WTC11 (cell line): ENCODE measurements around the gene SORCS2. TPM values are rescaled to one million over a fixed set of nuclear protein-coding genes. Genes with fewer than 3 reads are reported as not detected.
"Not testable (repeated sequence)": the region's sequence is repeated elsewhere in the genome, so short reads cannot be mapped to it uniquely, and the experiment has no call there.

Source experiments
- ATAC-seq: fragments of 200-7000 bp; cut with Tn5 transposase; 2 replicates; pipeline ENCODE4 v1.10.0; 2021; ENCODE audit warnings: mild to moderate bottlenecking, moderate library complexity
- CTCF ChIA-PET: fragments of 300-600 bp; sonication (Branson Sonifier 250); formaldehyde crosslinking; loops from one replicate; lab custom pipeline; 2021; ENCODE audit warnings: antibody characterized with exemption; lab: Charles Lee
- POLR2A ChIA-PET: fragments of 350-600 bp; sonication (Branson Sonifier 250); formaldehyde crosslinking; loops from one replicate; lab custom pipeline; 2021; ENCODE audit warnings: antibody characterized with exemption; lab: Charles Lee
- DNase-seq: peaks from one replicate; pipeline ENCODE4 v3.0.0; 2021; ENCODE audit warnings: low spot score
- H3K27ac Mint-ChIP-seq: 2 replicates; pipeline ENCODE4 v1.8.0; 2021; ENCODE audit warnings: mixed read lengths
- H3K27me3 Mint-ChIP-seq: 2 replicates; pipeline ENCODE4 v1.8.0; 2021; ENCODE audit warnings: low read depth, mild to moderate bottlenecking, moderate library complexity, mixed read lengths
- H3K36me3 Mint-ChIP-seq: 2 replicates; pipeline ENCODE4 v1.8.0; 2021; ENCODE audit warnings: mixed read lengths
- H3K4me1 Mint-ChIP-seq: 2 replicates; pipeline ENCODE4 v1.8.0; 2022; ENCODE audit warnings: mixed read lengths
- H3K4me3 Mint-ChIP-seq: 2 replicates; pipeline ENCODE4 v1.8.0; 2021; ENCODE audit warnings: mild to moderate bottlenecking, moderate library complexity, mixed read lengths
- H3K9me3 Mint-ChIP-seq: 2 replicates; pipeline ENCODE4 v1.8.0; 2021; ENCODE audit warnings: mixed read lengths
- ATF1 ChIP-seq: sonication (generic); formaldehyde crosslinking; IDR thresholded peaks from 2 replicates; pipeline ENCODE4 v1.8.1; 2023; ENCODE audit warnings: mild to moderate bottlenecking, moderate library complexity, missing genetic modification reagents
- JAZF1 ChIP-seq: fragments of 250-450 bp; sonication (Bioruptor Pico); IDR thresholded peaks from 2 replicates; pipeline ENCODE4 v1.9.0; 2021; ENCODE audit warnings: moderate library complexity, mild to moderate bottlenecking, inconsistent platforms
- NFATC4 ChIP-seq: fragments of 250-450 bp; sonication (Bioruptor Pico); IDR thresholded peaks from 2 replicates; pipeline ENCODE4 v1.9.0; 2021; ENCODE audit warnings: mild to moderate bottlenecking
- OVOL2 ChIP-seq: fragments of 250-450 bp; sonication (Bioruptor Pico); IDR thresholded peaks from 2 replicates; pipeline ENCODE4 v1.9.0; 2021; ENCODE audit warnings: mild to moderate bottlenecking, borderline replicate concordance
- RELA ChIP-seq: sonication (generic); formaldehyde crosslinking; IDR thresholded peaks from 2 replicates; pipeline ENCODE4 v1.8.1; 2022; ENCODE audit warnings: missing genetic modification reagents, mild to moderate bottlenecking, borderline replicate concordance
- USF2 ChIP-seq: sonication (generic); formaldehyde crosslinking; IDR thresholded peaks from 2 replicates; pipeline ENCODE4 v1.8.1; 2023; ENCODE audit warnings: mild to moderate bottlenecking, missing genetic modification reagents, moderate library complexity
- ZNF121 ChIP-seq: sonication (generic); formaldehyde crosslinking; IDR thresholded peaks from 2 replicates; pipeline ENCODE4 v1.8.0; 2023; ENCODE audit warnings: missing genetic modification reagents
- ZNF232 ChIP-seq: sonication (generic); formaldehyde crosslinking; IDR thresholded peaks from 2 replicates; pipeline ENCODE4 v1.8.0; 2022; ENCODE audit warnings: mild to moderate bottlenecking, missing genetic modification reagents
- ZNF263 ChIP-seq: sonication (generic); formaldehyde crosslinking; IDR thresholded peaks from 2 replicates; pipeline ENCODE4 v1.8.1; 2022; ENCODE audit warnings: low read depth, mild to moderate bottlenecking, moderate library complexity, missing genetic modification reagents
- total RNA-seq: library from RNA; stranded (reverse); gene quantifications from 3 replicates; pipeline ENCODE4 v1.2.3, GENCODE V29; 2021
- TF ChIP-seq, protein P1 (sequence below): sonication (generic); formaldehyde crosslinking; IDR thresholded peaks from 2 replicates; pipeline ENCODE4 v1.8.0; 2023; ENCODE audit warnings: mild to moderate bottlenecking, missing genetic modification reagents
- TF ChIP-seq, protein P2 (sequence below): fragments of 250-450 bp; sonication (Bioruptor Pico); IDR thresholded peaks from 2 replicates; pipeline ENCODE4 v1.9.0; 2021; ENCODE audit warnings: mild to moderate bottlenecking
- TF ChIP-seq, protein P3 (sequence below): sonication (generic); formaldehyde crosslinking; IDR thresholded peaks from 2 replicates; pipeline ENCODE4 v1.8.1; 2023; ENCODE audit warnings: mild to moderate bottlenecking, missing genetic modification reagents
- TF ChIP-seq, protein P4 (sequence below): fragments of 250-450 bp; sonication (Bioruptor Pico); IDR thresholded peaks from 2 replicates; pipeline ENCODE4 v1.9.0; 2021; ENCODE audit warnings: mild to moderate bottlenecking

SORCS2 gene
- total RNA-seq, 1 experiment from 2014 or later = 6.6 TPM

DNA sequence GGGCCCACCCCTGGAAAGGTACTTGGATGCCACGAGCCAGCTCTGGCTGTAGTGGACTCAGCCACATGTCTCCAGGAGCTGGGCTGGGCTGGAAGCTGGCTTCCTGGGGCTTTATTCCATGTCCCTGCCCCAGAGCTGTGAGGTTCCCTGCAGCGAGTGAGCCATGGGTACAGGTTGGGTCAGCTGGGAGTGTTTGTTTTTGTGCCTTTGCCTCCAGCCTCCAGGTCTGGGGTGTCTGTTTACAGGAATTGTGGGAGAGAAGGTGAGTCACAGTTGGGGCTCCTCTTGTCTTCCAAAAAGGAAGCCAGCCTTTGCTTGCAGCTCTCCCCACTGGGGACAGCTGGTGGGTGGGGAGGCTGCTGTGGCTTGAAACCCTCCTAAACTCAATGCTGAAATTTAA lies 21.5 kb downstream of the SORCS2 start (continued):
- TF ChIP-seq, protein P1, sequence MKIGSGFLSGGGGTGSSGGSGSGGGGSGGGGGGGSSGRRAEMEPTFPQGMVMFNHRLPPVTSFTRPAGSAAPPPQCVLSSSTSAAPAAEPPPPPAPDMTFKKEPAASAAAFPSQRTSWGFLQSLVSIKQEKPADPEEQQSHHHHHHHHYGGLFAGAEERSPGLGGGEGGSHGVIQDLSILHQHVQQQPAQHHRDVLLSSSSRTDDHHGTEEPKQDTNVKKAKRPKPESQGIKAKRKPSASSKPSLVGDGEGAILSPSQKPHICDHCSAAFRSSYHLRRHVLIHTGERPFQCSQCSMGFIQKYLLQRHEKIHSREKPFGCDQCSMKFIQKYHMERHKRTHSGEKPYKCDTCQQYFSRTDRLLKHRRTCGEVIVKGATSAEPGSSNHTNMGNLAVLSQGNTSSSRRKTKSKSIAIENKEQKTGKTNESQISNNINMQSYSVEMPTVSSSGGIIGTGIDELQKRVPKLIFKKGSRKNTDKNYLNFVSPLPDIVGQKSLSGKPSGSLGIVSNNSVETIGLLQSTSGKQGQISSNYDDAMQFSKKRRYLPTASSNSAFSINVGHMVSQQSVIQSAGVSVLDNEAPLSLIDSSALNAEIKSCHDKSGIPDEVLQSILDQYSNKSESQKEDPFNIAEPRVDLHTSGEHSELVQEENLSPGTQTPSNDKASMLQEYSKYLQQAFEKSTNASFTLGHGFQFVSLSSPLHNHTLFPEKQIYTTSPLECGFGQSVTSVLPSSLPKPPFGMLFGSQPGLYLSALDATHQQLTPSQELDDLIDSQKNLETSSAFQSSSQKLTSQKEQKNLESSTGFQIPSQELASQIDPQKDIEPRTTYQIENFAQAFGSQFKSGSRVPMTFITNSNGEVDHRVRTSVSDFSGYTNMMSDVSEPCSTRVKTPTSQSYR (CRISPR knock-in tag) = no peak

GRCh38 chr4:7214359-7214758 lies 22.0 kb downstream of the SORCS2 start:
- H3K27me3 Mint-ChIP-seq = no peaks in the 10 kb centered on the region; the same call in 1 of the 2 replicates
- H3K27ac Mint-ChIP-seq = no peak overlapping the region
- DNase-seq (no peak), ATAC-seq (no peak)
- POLR2A ChIA-PET = no interaction called here
- no peaks in the 10 kb centered on the region for H3K4me1 Mint-ChIP-seq
- peaks cover 22% of the 10 kb centered on the region for H3K9me3 Mint-ChIP-seq
- CTCF ChIA-PET = no interaction called here
- peaks cover 14% of the 10 kb centered on the region for H3K36me3 Mint-ChIP-seq
- no peak overlapping the region for H3K4me3 Mint-ChIP-seq
- TF ChIP-seq USF2 (no peak), OVOL2 (CRISPR knock-in tag) (no peak), JAZF1 (no peak), ZNF121 (CRISPR knock-in tag) (no peak), RELA (CRISPR knock-in tag) (no peak), NFATC4 (CRISPR knock-in tag) (no peak), ZNF232 (no peak), ZNF263 (CRISPR knock-in tag) (no peak), ATF1 (CRISPR knock-in tag) (no peak)
- TF ChIP-seq, protein P1 (CRISPR knock-in tag) = no peak
- TF ChIP-seq, protein P2, sequence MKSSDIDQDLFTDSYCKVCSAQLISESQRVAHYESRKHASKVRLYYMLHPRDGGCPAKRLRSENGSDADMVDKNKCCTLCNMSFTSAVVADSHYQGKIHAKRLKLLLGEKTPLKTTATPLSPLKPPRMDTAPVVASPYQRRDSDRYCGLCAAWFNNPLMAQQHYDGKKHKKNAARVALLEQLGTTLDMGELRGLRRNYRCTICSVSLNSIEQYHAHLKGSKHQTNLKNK (CRISPR knock-in tag) = no peak
- TF ChIP-seq, protein P3, sequence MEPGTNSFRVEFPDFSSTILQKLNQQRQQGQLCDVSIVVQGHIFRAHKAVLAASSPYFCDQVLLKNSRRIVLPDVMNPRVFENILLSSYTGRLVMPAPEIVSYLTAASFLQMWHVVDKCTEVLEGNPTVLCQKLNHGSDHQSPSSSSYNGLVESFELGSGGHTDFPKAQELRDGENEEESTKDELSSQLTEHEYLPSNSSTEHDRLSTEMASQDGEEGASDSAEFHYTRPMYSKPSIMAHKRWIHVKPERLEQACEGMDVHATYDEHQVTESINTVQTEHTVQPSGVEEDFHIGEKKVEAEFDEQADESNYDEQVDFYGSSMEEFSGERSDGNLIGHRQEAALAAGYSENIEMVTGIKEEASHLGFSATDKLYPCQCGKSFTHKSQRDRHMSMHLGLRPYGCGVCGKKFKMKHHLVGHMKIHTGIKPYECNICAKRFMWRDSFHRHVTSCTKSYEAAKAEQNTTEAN (CRISPR knock-in tag) = no peak
- TF ChIP-seq, protein P4, sequence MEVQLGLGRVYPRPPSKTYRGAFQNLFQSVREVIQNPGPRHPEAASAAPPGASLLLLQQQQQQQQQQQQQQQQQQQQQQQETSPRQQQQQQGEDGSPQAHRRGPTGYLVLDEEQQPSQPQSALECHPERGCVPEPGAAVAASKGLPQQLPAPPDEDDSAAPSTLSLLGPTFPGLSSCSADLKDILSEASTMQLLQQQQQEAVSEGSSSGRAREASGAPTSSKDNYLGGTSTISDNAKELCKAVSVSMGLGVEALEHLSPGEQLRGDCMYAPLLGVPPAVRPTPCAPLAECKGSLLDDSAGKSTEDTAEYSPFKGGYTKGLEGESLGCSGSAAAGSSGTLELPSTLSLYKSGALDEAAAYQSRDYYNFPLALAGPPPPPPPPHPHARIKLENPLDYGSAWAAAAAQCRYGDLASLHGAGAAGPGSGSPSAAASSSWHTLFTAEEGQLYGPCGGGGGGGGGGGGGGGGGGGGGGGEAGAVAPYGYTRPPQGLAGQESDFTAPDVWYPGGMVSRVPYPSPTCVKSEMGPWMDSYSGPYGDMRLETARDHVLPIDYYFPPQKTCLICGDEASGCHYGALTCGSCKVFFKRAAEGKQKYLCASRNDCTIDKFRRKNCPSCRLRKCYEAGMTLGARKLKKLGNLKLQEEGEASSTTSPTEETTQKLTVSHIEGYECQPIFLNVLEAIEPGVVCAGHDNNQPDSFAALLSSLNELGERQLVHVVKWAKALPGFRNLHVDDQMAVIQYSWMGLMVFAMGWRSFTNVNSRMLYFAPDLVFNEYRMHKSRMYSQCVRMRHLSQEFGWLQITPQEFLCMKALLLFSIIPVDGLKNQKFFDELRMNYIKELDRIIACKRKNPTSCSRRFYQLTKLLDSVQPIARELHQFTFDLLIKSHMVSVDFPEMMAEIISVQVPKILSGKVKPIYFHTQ (CRISPR knock-in tag) = no peak

- POLR2A ChIA-PET, ATAC-seq, H3K4me1 Mint-ChIP-seq, H3K27me3 Mint-ChIP-seq, DNase-seq, H3K27ac Mint-ChIP-seq, CTCF ChIA-PET, H3K4me3 Mint-ChIP-seq: not testable (repeated sequence)
- peaks cover 14% of the 10 kb centered on the region for H3K36me3 Mint-ChIP-seq
- H3K9me3 Mint-ChIP-seq = peaks cover 22% of the 10 kb centered on the region
Measured at GRCh38 chr4:7215187-7215586, 22.8 kb downstream of the SORCS2 start.
